SHP77 treated with DMSO at 0.1 percent for 48 hours (cell line): ENCODE measurements around the gene MANBA.

Experiments
- DNase-seq: peaks from one replicate; lab custom pipeline; 2025; lab: John Stamatoyannopoulos, UW

MANBA gene

GRCh38 chr4:102760645-102761295 lies at the start of gene MANBA:
MANBA (minus strand) TSS chr4:102760968; CDS start chr4:102760894, 74 bp downstream.
- DNase-seq = peak; percentile 35

GRCh38 chr4:102809691-102810090 lies 48.9 kb upstream of the MANBA start:
- DNase-seq = no peak

- no peak for DNase-seq
Observed at GRCh38 chr4:102809190-102809589, 48.4 kb upstream of the MANBA start.

GRCh38 chr4:102808009-102808408 lies 47.2 kb upstream of the MANBA start:
- no peak for DNase-seq

GRCh38 chr4:102807345-102807744 lies 46.6 kb upstream of the MANBA start:
- DNase-seq = no peak

- no peak for DNase-seq
Observed at GRCh38 chr4:102799816-102800215, 39.0 kb upstream of the MANBA start.

GRCh38 chr4:102794999-102795398 lies 34.2 kb upstream of the MANBA start:
- DNase-seq = no peak

GRCh38 chr4:102792361-102792936 lies 31.7 kb upstream of the MANBA start:
- no peak for DNase-seq

GRCh38 chr4:102791318-102791835 lies 30.6 kb upstream of the MANBA start:
- DNase-seq = no peak

GRCh38 chr4:102789317-102789717 lies 28.5 kb upstream of the MANBA start:
- DNase-seq = no peak

GRCh38 chr4:102787944-102788343 lies 27.2 kb upstream of the MANBA start:
- no peak for DNase-seq

- DNase-seq = no peak
Observed at GRCh38 chr4:102787096-102787881, 26.5 kb upstream of the MANBA start.

- no peak for DNase-seq
Observed at GRCh38 chr4:102786279-102786678, 25.5 kb upstream of the MANBA start.

- no peak for DNase-seq
Observed at GRCh38 chr4:102783006-102783405, 22.2 kb upstream of the MANBA start.

GRCh38 chr4:102781570-102781969 lies 20.8 kb upstream of the MANBA start:
- DNase-seq = no peak

GRCh38 chr4:102780476-102781144 lies 19.8 kb upstream of the MANBA start:
- DNase-seq = no peak

GRCh38 chr4:102779204-102779603 lies 18.4 kb upstream of the MANBA start:
- no peak for DNase-seq

GRCh38 chr4:102778720-102779119 lies 18.0 kb upstream of the MANBA start:
- peak; percentile 14 for DNase-seq

GRCh38 chr4:102775805-102776204 lies 15.0 kb upstream of the MANBA start:
- no peak for DNase-seq

GRCh38 chr4:102774254-102774653 lies 13.5 kb upstream of the MANBA start:
- DNase-seq = no peak

- no peak for DNase-seq
Observed at GRCh38 chr4:102772738-102773340, 12.1 kb upstream of the MANBA start.

GRCh38 chr4:102764901-102765300 lies 4.1 kb upstream of the MANBA start:
- DNase-seq = no peak
